Astrocyte of the cerebellum (primary cell): ENCODE results near the gene SKP2.

Experiments used
- DNase-seq: peaks from one replicate; pipeline ENCODE4 v3.0.0-alpha.2; 2011; ENCODE audit warnings: low read depth
- H3K4me3 ChIP-seq: 2 replicates; pipeline ENCODE4 v1.5.1; 2011; ENCODE audit warnings: mild to moderate bottlenecking, low read depth, low read length, moderate library complexity
- CTCF ChIP-seq: IDR thresholded peaks from 2 replicates; pipeline ENCODE4 v1.5.1; 2012; ENCODE audit warnings: low read length, low read depth, moderate library complexity, mild to moderate bottlenecking; ENCODE audit errors: missing control alignments
- in situ Hi-C: cut with HindIII; loops from 2 replicates; pipeline ENCODE4 v1.10.0; 2017; ENCODE audit warnings: low sequenced_read_pairs

Gene SKP2

GRCh38 chr5:36150676-36151433 is 1.1 kb upstream of the SKP2 start:
- TF ChIP-seq CTCF, result no peak
- in situ Hi-C loops, result no loop called here
- peak overlapping the region; percentile 67 for H3K4me3 ChIP-seq
- DNase-seq, result no peak

DNA sequence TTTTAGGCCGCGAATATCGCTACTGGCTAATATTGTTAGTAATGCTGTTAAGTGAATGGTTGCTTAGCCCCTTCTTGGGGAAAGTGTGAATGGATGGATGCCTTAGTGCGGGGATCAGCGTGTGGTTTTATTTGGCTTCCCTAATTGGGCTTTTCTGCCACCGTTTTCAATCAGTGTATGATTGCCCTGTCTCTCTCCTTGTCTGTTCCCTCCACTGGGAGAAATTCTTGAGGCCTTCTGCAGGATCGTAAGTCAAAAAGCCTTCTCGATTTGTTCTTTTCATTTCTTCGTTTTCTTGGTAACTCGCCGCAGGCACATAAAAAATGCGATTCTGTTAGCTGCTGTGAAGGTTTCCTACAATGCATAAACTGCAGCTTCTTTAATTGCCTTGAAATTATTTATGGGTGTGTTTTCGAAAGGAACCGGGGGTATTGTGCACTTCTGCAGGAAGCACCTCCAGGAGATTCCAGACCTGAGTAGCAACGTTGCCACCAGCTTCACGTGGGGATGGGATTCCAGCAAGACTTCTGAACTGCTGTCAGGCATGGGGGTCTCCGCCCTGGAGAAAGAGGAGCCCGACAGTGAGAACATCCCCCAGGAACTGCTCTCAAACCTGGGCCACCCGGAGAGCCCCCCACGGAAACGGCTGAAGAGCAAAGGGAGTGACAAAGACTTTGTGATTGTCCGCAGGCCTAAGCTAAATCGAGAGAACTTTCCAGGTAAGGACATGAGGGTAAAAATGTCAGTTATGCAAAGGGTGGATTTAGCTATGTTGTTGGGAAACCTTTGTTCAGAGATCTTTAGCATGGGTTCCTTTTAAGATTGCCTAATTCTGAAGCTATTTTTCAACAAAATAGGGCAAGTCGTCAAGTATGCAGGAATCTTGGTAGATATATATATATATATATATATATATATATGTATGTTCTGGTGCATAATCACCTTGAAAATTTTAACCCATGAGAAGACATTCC is 700 bp downstream of the SKP2 start:
- peak overlapping the region; percentile 67 for H3K4me3 ChIP-seq
- in situ Hi-C loops, result no loop called here
- TF ChIP-seq CTCF, result no peak
- DNase-seq, result no peak

DNA sequence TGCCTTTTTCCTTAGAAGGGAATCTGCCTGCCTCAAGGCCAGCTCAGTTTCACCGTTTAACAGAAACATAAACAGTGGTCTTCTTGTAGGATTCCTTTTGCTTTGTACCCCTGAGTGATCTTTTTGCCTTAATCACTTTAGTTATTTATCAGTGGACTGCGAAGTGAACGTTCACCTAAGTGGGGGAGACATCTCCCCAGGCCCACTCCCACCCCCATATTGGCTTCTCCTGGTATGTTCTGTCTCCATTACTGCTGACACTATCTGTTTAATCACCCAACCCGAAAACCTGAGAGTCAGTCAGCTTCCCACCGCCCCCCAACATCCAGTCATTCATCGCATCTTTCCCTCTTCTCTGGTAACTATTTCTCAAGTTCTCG is 1.4 kb downstream of the SKP2 start:
- no peak for TF ChIP-seq CTCF
- in situ Hi-C loops, result no loop called here
- H3K4me3 ChIP-seq, result peak overlapping the region; percentile 67
- no peak for DNase-seq

DNA sequence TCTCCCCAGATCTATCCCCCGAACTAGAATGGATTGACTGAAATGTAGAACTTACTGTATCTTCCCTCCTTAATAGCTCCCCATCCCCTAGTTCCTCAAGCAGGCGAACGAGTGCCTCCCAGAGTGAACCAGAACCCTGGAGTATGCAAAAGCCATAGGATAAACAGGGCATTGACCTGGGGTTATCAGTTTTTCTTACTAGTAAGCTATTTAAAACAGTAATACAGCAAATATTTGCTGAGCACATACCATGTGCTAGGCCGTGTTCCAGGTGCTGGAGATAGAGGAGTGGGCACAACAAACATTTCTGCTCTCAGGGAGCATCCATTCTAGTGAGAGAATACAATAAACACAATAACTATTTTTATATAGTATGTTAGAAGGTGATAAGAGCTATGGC is 1.8 kb downstream of the SKP2 start:
- in situ Hi-C loops, result no loop called here
- DNase-seq, result no peak
- no peak for TF ChIP-seq CTCF
- H3K4me3 ChIP-seq, result peak overlapping the region; percentile 67

- in situ Hi-C loops, result no loop called here
- DNase-seq, result no peak
- no peak for TF ChIP-seq CTCF
- H3K4me3 ChIP-seq, result no peak overlapping the region
Measured at GRCh38 chr5:36155291-36155690, 3.4 kb downstream of the SKP2 start.

GRCh38 chr5:36156121-36156601 is 4.2 kb downstream of the SKP2 start:
- H3K4me3 ChIP-seq, result no peak overlapping the region
- in situ Hi-C loops, result no loop called here
- no peak for DNase-seq
- no peak for TF ChIP-seq CTCF
